K562 (cell line): ENCODE results near the gene HFE. TPM values are rescaled to one million over a fixed set of nuclear protein-coding genes. Genes with fewer than 3 reads are reported as not detected.

ENCODE experiments used
- CCNT2 ChIP-seq: IDR thresholded peaks from 2 replicates; pipeline ENCODE4 v1.6.1; 2011; ENCODE audit warnings: borderline replicate concordance, low read depth, mild to moderate bottlenecking, moderate library complexity, mixed read lengths, low read length; ENCODE audit not compliant: insufficient read length; ENCODE audit errors: extremely low read depth
- EP300 ChIP-seq: IDR thresholded peaks from 2 replicates; pipeline ENCODE4 v1.6.1; 2012; ENCODE audit warnings: low read length, improper control_type of control experiment
- KAT2B ChIP-seq: IDR thresholded peaks from one replicate; pipeline ENCODE4 v1.6.1; 2012; ENCODE audit warnings: low read depth, mild to moderate bottlenecking, control low read depth, inconsistent platforms, low read length, moderate library complexity
- RUNX1 ChIP-seq: sonication (generic); IDR thresholded peaks from 2 replicates; pipeline ENCODE4 v1.6.1; 2016; ENCODE audit warnings: antibody characterized with exemption, low read depth
- TCF15 ChIP-seq: fragments of 250-450 bp; sonication (Bioruptor Pico); IDR thresholded peaks from 2 replicates; pipeline ENCODE4 v1.8.0; 2022; ENCODE audit warnings: moderate library complexity, mild to moderate bottlenecking, inconsistent platforms
- ZNF311 ChIP-seq: fragments of 250-450 bp; sonication (Bioruptor Pico); IDR thresholded peaks from 2 replicates; pipeline ENCODE4 v1.4.0; 2020; ENCODE audit warnings: mild to moderate bottlenecking, moderate library complexity
- polyA plus RNA-seq, 8 experiments: library from polyadenylated mRNA; depleted of rRNA in 4 of 8; stranded (reverse) in 5 of 8; unstranded in 3 of 8; fragments of >200 nt; fragmentation: Nextera tagmentation in 2 of 8; fragmentation: Illumina TruSeq in 1 of 8; extraction: Ambion mirVana in 2 of 8; extraction: Trizol in 1 of 8; gene quantifications; 2 replicates each; pipeline versions ENCODE4 v1.2.1 to v1.2.3, GENCODE V29; 2011 to 2014; ENCODE audit warnings: inconsistent platforms in 1 of 8, missing spikeins in 1 of 8
- total RNA-seq, 7 experiments: library from RNA; depleted of rRNA in 6 of 7; stranded (reverse); fragments of >200 nt in 6 of 7; fragmentation: Illumina TruSeq in 2 of 7; extraction: Trizol in 2 of 7; gene quantifications; 2 replicates each; pipeline versions ENCODE4 v1.2.1 to v1.2.3, GENCODE V29; 2011 to 2021; ENCODE audit warnings: low replicate concordance in 1 of 7
- TF ChIP-seq, protein P1 (sequence below), 2 experiments: fragments of 250-450 bp in 1 of 2; fragments of 450-650 bp in 1 of 2; sonication (Bioruptor Pico) in 1 of 2; IDR thresholded peaks; 2 replicates each; pipeline versions ENCODE4 v1.6.1 to v1.8.0; 2016 to 2021; ENCODE audit warnings: mild to moderate bottlenecking in 2 of 2, moderate library complexity in 2 of 2, missing compliant biosample characterization in 1 of 2, missing genetic modification characterization in 1 of 2
- TF ChIP-seq, protein P2 (sequence below): fragments of 450-650 bp; IDR thresholded peaks from 2 replicates; pipeline ENCODE4 v1.6.1; 2016; ENCODE audit warnings: mild to moderate bottlenecking, moderate library complexity
- TF ChIP-seq, protein P3 (sequence below): fragments of 250-450 bp; sonication (Bioruptor Pico); IDR thresholded peaks from 2 replicates; pipeline ENCODE4 v1.4.0; 2020

The HFE gene
- total and polyA plus RNA-seq, 9 of the 15 experiments (the other 6 are each of a cell fraction or from before 2014, with no cell fraction given), result 0.14 to 1.2 (median 0.76) TPM

GRCh38 chr6:26054781-26055718, 32.2 kb upstream of the HFE start (continued):
- TF ChIP-seq TCF15 (no peak; the same call in 1 of the 2 replicates), RUNX1 (peak; percentile 61; the same call in 1 of the 2 replicates), CCNT2 (peak; percentile 81), ZNF311 (CRISPR knock-in tag) (0 out of 2 replicates have a peak, but pooled peaks have one; percentile 25), EP300 (peak; percentile 34), KAT2B (no peak)
- TF ChIP-seq, protein P1, sequence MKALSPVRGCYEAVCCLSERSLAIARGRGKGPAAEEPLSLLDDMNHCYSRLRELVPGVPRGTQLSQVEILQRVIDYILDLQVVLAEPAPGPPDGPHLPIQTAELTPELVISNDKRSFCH (CRISPR knock-in tag; IDR thresholded peaks at IDR 0.05), result no peak
- TF ChIP-seq, protein P1 (tag; IDR thresholded peaks at IDR 0.05), result peak; percentile 74
- TF ChIP-seq, protein P2, sequence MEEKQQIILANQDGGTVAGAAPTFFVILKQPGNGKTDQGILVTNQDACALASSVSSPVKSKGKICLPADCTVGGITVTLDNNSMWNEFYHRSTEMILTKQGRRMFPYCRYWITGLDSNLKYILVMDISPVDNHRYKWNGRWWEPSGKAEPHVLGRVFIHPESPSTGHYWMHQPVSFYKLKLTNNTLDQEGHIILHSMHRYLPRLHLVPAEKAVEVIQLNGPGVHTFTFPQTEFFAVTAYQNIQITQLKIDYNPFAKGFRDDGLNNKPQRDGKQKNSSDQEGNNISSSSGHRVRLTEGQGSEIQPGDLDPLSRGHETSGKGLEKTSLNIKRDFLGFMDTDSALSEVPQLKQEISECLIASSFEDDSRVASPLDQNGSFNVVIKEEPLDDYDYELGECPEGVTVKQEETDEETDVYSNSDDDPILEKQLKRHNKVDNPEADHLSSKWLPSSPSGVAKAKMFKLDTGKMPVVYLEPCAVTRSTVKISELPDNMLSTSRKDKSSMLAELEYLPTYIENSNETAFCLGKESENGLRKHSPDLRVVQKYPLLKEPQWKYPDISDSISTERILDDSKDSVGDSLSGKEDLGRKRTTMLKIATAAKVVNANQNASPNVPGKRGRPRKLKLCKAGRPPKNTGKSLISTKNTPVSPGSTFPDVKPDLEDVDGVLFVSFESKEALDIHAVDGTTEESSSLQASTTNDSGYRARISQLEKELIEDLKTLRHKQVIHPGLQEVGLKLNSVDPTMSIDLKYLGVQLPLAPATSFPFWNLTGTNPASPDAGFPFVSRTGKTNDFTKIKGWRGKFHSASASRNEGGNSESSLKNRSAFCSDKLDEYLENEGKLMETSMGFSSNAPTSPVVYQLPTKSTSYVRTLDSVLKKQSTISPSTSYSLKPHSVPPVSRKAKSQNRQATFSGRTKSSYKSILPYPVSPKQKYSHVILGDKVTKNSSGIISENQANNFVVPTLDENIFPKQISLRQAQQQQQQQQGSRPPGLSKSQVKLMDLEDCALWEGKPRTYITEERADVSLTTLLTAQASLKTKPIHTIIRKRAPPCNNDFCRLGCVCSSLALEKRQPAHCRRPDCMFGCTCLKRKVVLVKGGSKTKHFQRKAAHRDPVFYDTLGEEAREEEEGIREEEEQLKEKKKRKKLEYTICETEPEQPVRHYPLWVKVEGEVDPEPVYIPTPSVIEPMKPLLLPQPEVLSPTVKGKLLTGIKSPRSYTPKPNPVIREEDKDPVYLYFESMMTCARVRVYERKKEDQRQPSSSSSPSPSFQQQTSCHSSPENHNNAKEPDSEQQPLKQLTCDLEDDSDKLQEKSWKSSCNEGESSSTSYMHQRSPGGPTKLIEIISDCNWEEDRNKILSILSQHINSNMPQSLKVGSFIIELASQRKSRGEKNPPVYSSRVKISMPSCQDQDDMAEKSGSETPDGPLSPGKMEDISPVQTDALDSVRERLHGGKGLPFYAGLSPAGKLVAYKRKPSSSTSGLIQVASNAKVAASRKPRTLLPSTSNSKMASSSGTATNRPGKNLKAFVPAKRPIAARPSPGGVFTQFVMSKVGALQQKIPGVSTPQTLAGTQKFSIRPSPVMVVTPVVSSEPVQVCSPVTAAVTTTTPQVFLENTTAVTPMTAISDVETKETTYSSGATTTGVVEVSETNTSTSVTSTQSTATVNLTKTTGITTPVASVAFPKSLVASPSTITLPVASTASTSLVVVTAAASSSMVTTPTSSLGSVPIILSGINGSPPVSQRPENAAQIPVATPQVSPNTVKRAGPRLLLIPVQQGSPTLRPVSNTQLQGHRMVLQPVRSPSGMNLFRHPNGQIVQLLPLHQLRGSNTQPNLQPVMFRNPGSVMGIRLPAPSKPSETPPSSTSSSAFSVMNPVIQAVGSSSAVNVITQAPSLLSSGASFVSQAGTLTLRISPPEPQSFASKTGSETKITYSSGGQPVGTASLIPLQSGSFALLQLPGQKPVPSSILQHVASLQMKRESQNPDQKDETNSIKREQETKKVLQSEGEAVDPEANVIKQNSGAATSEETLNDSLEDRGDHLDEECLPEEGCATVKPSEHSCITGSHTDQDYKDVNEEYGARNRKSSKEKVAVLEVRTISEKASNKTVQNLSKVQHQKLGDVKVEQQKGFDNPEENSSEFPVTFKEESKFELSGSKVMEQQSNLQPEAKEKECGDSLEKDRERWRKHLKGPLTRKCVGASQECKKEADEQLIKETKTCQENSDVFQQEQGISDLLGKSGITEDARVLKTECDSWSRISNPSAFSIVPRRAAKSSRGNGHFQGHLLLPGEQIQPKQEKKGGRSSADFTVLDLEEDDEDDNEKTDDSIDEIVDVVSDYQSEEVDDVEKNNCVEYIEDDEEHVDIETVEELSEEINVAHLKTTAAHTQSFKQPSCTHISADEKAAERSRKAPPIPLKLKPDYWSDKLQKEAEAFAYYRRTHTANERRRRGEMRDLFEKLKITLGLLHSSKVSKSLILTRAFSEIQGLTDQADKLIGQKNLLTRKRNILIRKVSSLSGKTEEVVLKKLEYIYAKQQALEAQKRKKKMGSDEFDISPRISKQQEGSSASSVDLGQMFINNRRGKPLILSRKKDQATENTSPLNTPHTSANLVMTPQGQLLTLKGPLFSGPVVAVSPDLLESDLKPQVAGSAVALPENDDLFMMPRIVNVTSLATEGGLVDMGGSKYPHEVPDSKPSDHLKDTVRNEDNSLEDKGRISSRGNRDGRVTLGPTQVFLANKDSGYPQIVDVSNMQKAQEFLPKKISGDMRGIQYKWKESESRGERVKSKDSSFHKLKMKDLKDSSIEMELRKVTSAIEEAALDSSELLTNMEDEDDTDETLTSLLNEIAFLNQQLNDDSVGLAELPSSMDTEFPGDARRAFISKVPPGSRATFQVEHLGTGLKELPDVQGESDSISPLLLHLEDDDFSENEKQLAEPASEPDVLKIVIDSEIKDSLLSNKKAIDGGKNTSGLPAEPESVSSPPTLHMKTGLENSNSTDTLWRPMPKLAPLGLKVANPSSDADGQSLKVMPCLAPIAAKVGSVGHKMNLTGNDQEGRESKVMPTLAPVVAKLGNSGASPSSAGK, result peak; percentile 8; the same call in 1 of the 2 replicates
- TF ChIP-seq, protein P3, sequence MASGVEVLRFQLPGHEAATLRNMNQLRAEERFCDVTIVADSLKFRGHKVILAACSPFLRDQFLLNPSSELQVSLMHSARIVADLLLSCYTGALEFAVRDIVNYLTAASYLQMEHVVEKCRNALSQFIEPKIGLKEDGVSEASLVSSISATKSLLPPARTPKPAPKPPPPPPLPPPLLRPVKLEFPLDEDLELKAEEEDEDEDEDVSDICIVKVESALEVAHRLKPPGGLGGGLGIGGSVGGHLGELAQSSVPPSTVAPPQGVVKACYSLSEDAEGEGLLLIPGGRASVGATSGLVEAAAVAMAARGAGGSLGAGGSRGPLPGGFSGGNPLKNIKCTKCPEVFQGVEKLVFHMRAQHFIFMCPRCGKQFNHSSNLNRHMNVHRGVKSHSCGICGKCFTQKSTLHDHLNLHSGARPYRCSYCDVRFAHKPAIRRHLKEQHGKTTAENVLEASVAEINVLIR, result peak; percentile 7; the same call in 1 of the 2 replicates
